ENCODE data around the gene CYP27B1. TPM values are rescaled to one million over a fixed set of nuclear protein-coding genes. Genes with fewer than 3 reads are reported as not detected.

The CYP27B1 gene
- total RNA-seq, result under 1 TPM; 0.14 to 0.91 TPM

- peaks cover 24% of the 10 kb centered on the region for H3K4me1 ChIP-seq (replicated peaks)
- H3K27me3 ChIP-seq (replicated peaks; ENCODE audit: insufficient read depth), result no peaks in the 10 kb centered on the region
- DNase-seq (ENCODE audit: low spot score), result no peak
- H3K4me3 ChIP-seq, result peak within 1 kb of the TSS in 1 of 2 donors; percentile 16
- no peak for TF ChIP-seq POLR2AphosphoS5 (IDR thresholded peaks at IDR 0.05)
- no peak for TF ChIP-seq POLR2A (IDR thresholded peaks at IDR 0.05)
- no peak for TF ChIP-seq CTCF (IDR thresholded peaks at IDR 0.05)
- no peaks in the 10 kb centered on the region for H3K36me3 ChIP-seq
- no peaks in the 10 kb centered on the region for H3K9me3 ChIP-seq
- intact Hi-C loops (cut with DNase I), result no loop called here
- no peak within 1 kb of the TSS for H3K27ac ChIP-seq
- 6% methylated on average over 36 of the region's 38 CpGs for WGBS
Measured at GRCh38 chr12:57766464-57767304, at the start of gene CYP27B1. TSS of gene CYP27B1 (minus strand) at chr12:57767078. CDS start at chr12:57767041, 37 bp downstream.

GRCh38 chr12:57816001-57816854 lies 49.4 kb upstream of the CYP27B1 start:
- H3K4me1 ChIP-seq (replicated peaks), result no peaks in the 10 kb centered on the region
- intact Hi-C loops (cut with DNase I), result no loop called here
- H3K9me3 ChIP-seq, result no peaks in the 10 kb centered on the region
- H3K27ac ChIP-seq, result no peak overlapping the region
- H3K36me3 ChIP-seq, result no peaks in the 10 kb centered on the region
- no peak overlapping the region for H3K4me3 ChIP-seq
- TF ChIP-seq CTCF (IDR thresholded peaks at IDR 0.05) (no peak), POLR2A (IDR thresholded peaks at IDR 0.05) (no peak), POLR2AphosphoS5 (IDR thresholded peaks at IDR 0.05) (no peak)
- 31% methylated on average over 3 of the region's 3 CpGs for WGBS
- H3K27me3 ChIP-seq (replicated peaks; ENCODE audit: insufficient read depth), result no peaks in the 10 kb centered on the region
- DNase-seq (ENCODE audit: low spot score), result no peak

GRCh38 chr12:57815177-57816000 lies 48.5 kb upstream of the CYP27B1 start:
- no peak for DNase-seq (ENCODE audit: low spot score)
- Histone ChIP-seq H3K27ac (no peak overlapping the region), H3K4me1 (replicated peaks) (no peaks in the 10 kb centered on the region), H3K4me3 (no peak overlapping the region), H3K9me3 (no peaks in the 10 kb centered on the region), H3K27me3 (replicated peaks; ENCODE audit: insufficient read depth) (no peaks in the 10 kb centered on the region), H3K36me3 (no peaks in the 10 kb centered on the region)
- intact Hi-C loops (cut with DNase I), result no loop called here
- 82% methylated on average over 11 of the region's 13 CpGs for WGBS
- TF ChIP-seq POLR2A (IDR thresholded peaks at IDR 0.05) (no peak), POLR2AphosphoS5 (IDR thresholded peaks at IDR 0.05) (no peak), CTCF (IDR thresholded peaks at IDR 0.05) (no peak)

GRCh38 chr12:57813971-57814772 lies 47.3 kb upstream of the CYP27B1 start:
- intact Hi-C loops (cut with DNase I), result no loop called here
- Histone ChIP-seq H3K27ac (no peak overlapping the region), H3K36me3 (no peaks in the 10 kb centered on the region), H3K9me3 (no peaks in the 10 kb centered on the region), H3K4me3 (no peak overlapping the region), H3K27me3 (replicated peaks; ENCODE audit: insufficient read depth) (no peaks in the 10 kb centered on the region), H3K4me1 (replicated peaks) (no peaks in the 10 kb centered on the region)
- 64% methylated on average over 17 of the region's 17 CpGs for WGBS
- DNase-seq (ENCODE audit: low spot score), result no peak
- TF ChIP-seq CTCF (IDR thresholded peaks at IDR 0.05) (no peak), POLR2AphosphoS5 (IDR thresholded peaks at IDR 0.05) (no peak), POLR2A (IDR thresholded peaks at IDR 0.05) (no peak)
